ENCODE results near the gene PPP2R5E. TPM values are rescaled to one million over a fixed set of nuclear protein-coding genes. Genes with fewer than 3 reads are reported as not detected.

The PPP2R5E gene
- total and polyA plus RNA-seq, 2 of the 8 experiments (the other 6 are each of a cell fraction or from before 2014, with no cell fraction given): 6.8 to 64.6 TPM

- TF ChIP-seq CHD7 (IDR thresholded peaks at IDR 0.05; ENCODE audit: insufficient replicate concordance, low read length) (no peak), SP4 (IDR thresholded peaks at IDR 0.05; ENCODE audit: low read length) (no peak), TEAD4 (IDR thresholded peaks at IDR 0.05; ENCODE audit: low read depth, low read length) (peak; percentile 45; the same call in 1 of the 2 replicates), POLR2AphosphoS5 (IDR thresholded peaks at IDR 0.05; ENCODE audit: low read depth, low read length) (no peak), CTCF (IDR thresholded peaks at IDR 0.05; ENCODE audit: control extremely low read depth in 1 of 3, insufficient read depth in 1 of 3, low read depth in 1 of 3, low read length in 3 of 3) (peak in 1 of 3 experiments; percentile 7; a peak in 1 of 4 replicates), RAD21 (IDR thresholded peaks at IDR 0.05 in 1 of 2, conservative IDR thresholded peaks at IDR 0.05 in 1 of 2; ENCODE audit: low read depth in 2 of 2, low read length in 2 of 2) (no peak), ASH2L (IDR thresholded peaks at IDR 0.05; ENCODE audit: low read length) (no peak), MAX (IDR thresholded peaks at IDR 0.05) (no peak)
Observed at GRCh38 chr14:63367742-63368364, 175.3 kb downstream of the PPP2R5E start (continued).

All from H1 (cell line).